Trophoblast cell (in vitro differentiated cells and primary cell): ENCODE data around the gene LAMA3.

Experiments used
- DNase-seq, 2 donors: peaks; one replicate each; pipeline ENCODE4 v3.0.0-alpha.2; 2016
- H2AFZ ChIP-seq: 2 replicates; pipeline ENCODE4 v1.6.1; 2013; ENCODE audit warnings: low read length, moderate library complexity, mild to moderate bottlenecking; ENCODE audit not compliant: insufficient read depth, poor library complexity
- H2AK5ac ChIP-seq: 2 replicates; pipeline ENCODE4 v1.6.1; 2013; ENCODE audit warnings: mild to moderate bottlenecking, low read length
- H2BK120ac ChIP-seq: 2 replicates; pipeline ENCODE4 v1.6.1; 2013; ENCODE audit warnings: low read length, mild to moderate bottlenecking, moderate library complexity; ENCODE audit not compliant: insufficient read depth, poor library complexity
- H2BK12ac ChIP-seq: 2 replicates; pipeline ENCODE4 v1.6.1; 2013; ENCODE audit warnings: mild to moderate bottlenecking, low read length, moderate library complexity
- H2BK5ac ChIP-seq: 2 replicates; pipeline ENCODE4 v1.6.1; 2013; ENCODE audit warnings: low read length, low read depth, moderate library complexity, mild to moderate bottlenecking; ENCODE audit not compliant: poor library complexity
- H3K14ac ChIP-seq: 2 replicates; pipeline ENCODE4 v1.6.1; 2013; ENCODE audit warnings: mild to moderate bottlenecking, low read length
- H3K18ac ChIP-seq: 2 replicates; pipeline ENCODE4 v1.6.1; 2013; ENCODE audit warnings: mild to moderate bottlenecking, low read length
- H3K23ac ChIP-seq: 2 replicates; pipeline ENCODE4 v1.6.1; 2013; ENCODE audit warnings: low read length
- H3K27ac ChIP-seq: 2 replicates; pipeline ENCODE4 v1.5.1; 2013; ENCODE audit warnings: low read depth, mild to moderate bottlenecking, inconsistent platforms, low read length, moderate library complexity
- H3K27me3 ChIP-seq: 2 replicates; pipeline ENCODE4 v1.6.1; 2013; ENCODE audit warnings: inconsistent platforms, mild to moderate bottlenecking, low read length, moderate library complexity; ENCODE audit not compliant: insufficient read depth
- H3K36me3 ChIP-seq, 2 experiments: 1 replicate in 1 of 2; 2 replicates in 1 of 2; pipeline ENCODE4 v1.6.1; 2013; ENCODE audit warnings: low read length in 2 of 2, mild to moderate bottlenecking in 2 of 2, moderate library complexity in 1 of 2; ENCODE audit not compliant: insufficient read depth in 2 of 2, control insufficient read depth in 1 of 2
- H3K4ac ChIP-seq: 2 replicates; pipeline ENCODE4 v1.6.1; 2013; ENCODE audit warnings: low read depth, mild to moderate bottlenecking, low read length, moderate library complexity
- H3K4me1 ChIP-seq, 2 experiments: 1 replicate in 1 of 2; 2 replicates in 1 of 2; pipeline ENCODE4 v1.6.1; 2013; ENCODE audit warnings: low read length in 2 of 2, mild to moderate bottlenecking in 2 of 2, moderate library complexity in 1 of 2; ENCODE audit not compliant: insufficient read depth in 2 of 2, control insufficient read depth in 1 of 2
- H3K4me2 ChIP-seq: 2 replicates; pipeline ENCODE4 v1.6.1; 2013; ENCODE audit warnings: inconsistent platforms, mild to moderate bottlenecking, low read length, moderate library complexity
- H3K4me3 ChIP-seq: 2 replicates; pipeline ENCODE4 v1.5.1; 2013; ENCODE audit warnings: mild to moderate bottlenecking, low read depth, low read length, inconsistent platforms
- H3K79me1 ChIP-seq: one replicate; pipeline ENCODE4 v1.6.1; 2013; ENCODE audit warnings: low read length
- H3K79me2 ChIP-seq: 2 replicates; pipeline ENCODE4 v1.6.1; 2013; ENCODE audit warnings: low read length, mild to moderate bottlenecking; ENCODE audit not compliant: control insufficient read depth, insufficient read depth, poor library complexity
- H3K9ac ChIP-seq: 2 replicates; pipeline ENCODE4 v1.6.1; 2013; ENCODE audit warnings: mild to moderate bottlenecking, low read length
- H3K9me3 ChIP-seq: 2 replicates; pipeline ENCODE4 v1.6.1; 2013; ENCODE audit warnings: low read depth, mild to moderate bottlenecking, control low read depth, inconsistent platforms, low read length; ENCODE audit not compliant: insufficient read depth
- H4K12ac ChIP-seq: 2 replicates; pipeline ENCODE4 v1.6.1; 2013; ENCODE audit warnings: low read depth, mild to moderate bottlenecking, low read length, moderate library complexity
- H4K8ac ChIP-seq: 2 replicates; pipeline ENCODE4 v1.6.1; 2013; ENCODE audit warnings: low read depth, mild to moderate bottlenecking, low read length, moderate library complexity
- H4K91ac ChIP-seq: one replicate; pipeline ENCODE4 v1.6.1; 2013; ENCODE audit warnings: low read depth, mild to moderate bottlenecking, low read length, moderate library complexity
- WGBS: extraction: QIAGEN DNeasy Blood & Tissue Kit; methylation state at CpG from one replicate; pipeline ENCODE4 v1.1.7; 2013; ENCODE audit warnings: missing lambda C conversion rate; ENCODE audit not compliant: insufficient read length, insufficient coverage; ENCODE audit errors: extremely low coverage; 5-methylcytosine and 5-hydroxymethylcytosine counted together

The LAMA3 gene

DNA sequence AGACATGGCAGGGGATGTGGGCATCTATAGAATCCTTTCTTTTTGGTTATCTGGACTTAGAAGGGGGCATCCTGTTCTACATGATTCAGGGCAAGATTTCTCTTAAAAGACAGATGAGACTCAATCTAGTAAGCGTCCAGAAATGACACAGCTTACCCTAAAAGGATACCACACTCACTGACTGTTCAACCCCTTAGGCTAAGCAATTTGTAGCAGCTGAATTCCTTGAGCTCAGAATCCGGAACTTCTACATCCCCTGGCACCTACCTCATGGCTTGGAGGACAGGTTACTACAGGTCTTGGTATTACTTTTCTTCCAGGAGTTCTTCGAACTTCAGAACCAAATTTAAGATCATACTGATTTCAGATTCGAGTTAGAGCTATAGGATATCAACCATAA lies 138.4 kb downstream of the LAMA3 start:
- H3K4me3 ChIP-seq = no peak overlapping the region
- H2BK12ac ChIP-seq = no peak overlapping the region
- no peak overlapping the region for H2BK120ac ChIP-seq
- no CpG with 5 or more reads among the region's 4 CpGs for WGBS
- peak; percentile 91 to 98 for DNase-seq
- H2AFZ ChIP-seq = no peak overlapping the region
- H2BK5ac ChIP-seq = no peak overlapping the region
- no peak overlapping the region for H3K23ac ChIP-seq
- no peaks in the 10 kb centered on the region for H3K79me1 ChIP-seq
- no peak overlapping the region for H4K12ac ChIP-seq
- no peak overlapping the region for H3K9ac ChIP-seq
- no peaks in the 10 kb centered on the region for H3K36me3 ChIP-seq
- no peaks in the 10 kb centered on the region for H3K9me3 ChIP-seq
- no peak overlapping the region for H3K14ac ChIP-seq
- H3K18ac ChIP-seq = no peak overlapping the region
- H2AK5ac ChIP-seq = no peak overlapping the region
- no peak overlapping the region for H3K27ac ChIP-seq
- no peak overlapping the region for H4K8ac ChIP-seq
- H3K4me1 ChIP-seq = peaks cover 0 to 3% of the 10 kb centered on the region in 2 experiments
- H3K27me3 ChIP-seq = no peaks in the 10 kb centered on the region
- H3K4me2 ChIP-seq = no peak overlapping the region
- no peak overlapping the region for H3K4ac ChIP-seq
- H3K79me2 ChIP-seq = no peaks in the 10 kb centered on the region
- H4K91ac ChIP-seq = no peak overlapping the region

DNA sequence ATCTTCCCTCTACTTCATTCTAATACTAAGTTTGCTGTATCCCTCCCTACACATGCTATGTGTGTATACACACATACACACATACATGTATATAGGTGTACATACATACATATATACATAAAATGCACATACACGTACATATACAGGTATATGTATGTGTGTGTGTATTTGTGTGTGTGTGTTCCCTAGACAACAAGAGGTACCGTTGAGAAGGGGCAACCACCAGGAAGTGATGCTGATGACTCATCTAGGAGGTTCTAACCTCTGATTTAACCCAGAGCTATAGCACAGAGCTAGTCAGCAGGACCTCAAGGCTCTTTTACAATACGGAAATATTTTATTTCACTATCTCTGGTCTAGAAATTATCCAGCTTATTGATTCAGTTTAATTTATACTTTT lies 139.2 kb downstream of the LAMA3 start:
- H4K91ac ChIP-seq = no peak overlapping the region

DNA sequence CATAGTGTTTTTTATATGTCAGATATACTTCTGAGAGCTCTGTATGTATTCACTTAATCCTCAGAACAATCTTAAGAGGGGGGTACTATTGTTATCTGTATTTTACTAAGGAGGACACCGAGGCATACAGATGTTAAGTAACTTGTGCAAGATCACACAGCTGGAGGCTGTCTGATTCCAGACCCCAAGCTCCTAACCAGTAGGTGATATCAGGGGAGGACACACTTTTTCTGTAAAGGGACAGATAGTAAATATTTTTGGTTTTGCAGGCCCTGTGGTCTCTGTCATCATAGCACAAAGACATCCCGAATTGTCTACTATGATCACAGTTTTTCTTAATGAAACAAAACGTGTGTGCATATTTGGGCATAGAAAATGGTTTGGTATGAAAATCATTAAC lies 143.7 kb downstream of the LAMA3 start:
- no CpG with 5 or more reads among the region's 3 CpGs for WGBS

More for the DNA sequence above, 139.2 kb downstream of the LAMA3 start:
- no peak overlapping the region for H2BK5ac ChIP-seq
- H3K4ac ChIP-seq = no peak overlapping the region
- H3K27ac ChIP-seq = no peak overlapping the region
- no peaks in the 10 kb centered on the region for H3K27me3 ChIP-seq
- no peak overlapping the region for H2BK12ac ChIP-seq
- no peaks in the 10 kb centered on the region for H3K36me3 ChIP-seq
- H4K8ac ChIP-seq = no peak overlapping the region
- H2AFZ ChIP-seq = no peak overlapping the region
- no peaks in the 10 kb centered on the region for H3K79me2 ChIP-seq
- no peak overlapping the region for H3K4me2 ChIP-seq
- WGBS = no CpG with 5 or more reads among the region's 3 CpGs
- no peaks in the 10 kb centered on the region for H3K4me1 ChIP-seq
- DNase-seq = peak; percentile 15 to 69
- no peak overlapping the region for H3K23ac ChIP-seq
- no peak overlapping the region for H2AK5ac ChIP-seq
- no peaks in the 10 kb centered on the region for H3K79me1 ChIP-seq
- H3K9me3 ChIP-seq = no peaks in the 10 kb centered on the region
- H3K9ac ChIP-seq = no peak overlapping the region
- no peak overlapping the region for H3K18ac ChIP-seq
- no peak overlapping the region for H4K12ac ChIP-seq
- H2BK120ac ChIP-seq = no peak overlapping the region
- H3K4me3 ChIP-seq = no peak overlapping the region
- H3K14ac ChIP-seq = no peak overlapping the region

DNA sequence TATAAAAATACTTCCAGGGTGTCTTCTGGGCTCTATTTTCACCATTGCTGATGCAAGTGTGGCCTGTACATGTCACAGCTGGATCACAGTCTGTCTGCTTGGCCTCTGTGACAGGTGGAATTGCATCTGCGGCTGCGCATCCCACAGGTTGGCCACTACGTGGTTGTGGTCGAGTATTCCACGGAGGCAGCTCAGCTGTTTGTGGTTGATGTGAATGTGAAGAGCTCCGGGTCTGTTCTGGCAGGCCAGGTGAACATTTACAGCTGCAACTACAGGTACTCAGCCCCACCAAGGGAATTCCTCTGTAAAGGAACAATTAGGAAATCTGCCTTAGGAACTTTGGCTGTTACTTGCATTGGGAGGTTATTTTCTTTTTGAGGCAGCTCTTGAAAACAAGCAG lies 144.5 kb downstream of the LAMA3 start:
- no peak overlapping the region for H4K91ac ChIP-seq
- H3K18ac ChIP-seq = no peak overlapping the region
- no CpG with 5 or more reads among the region's 6 CpGs for WGBS
- H4K8ac ChIP-seq = no peak overlapping the region
- H3K23ac ChIP-seq = no peak overlapping the region
- H2AK5ac ChIP-seq = no peak overlapping the region
- no peak overlapping the region for H4K12ac ChIP-seq
- no peak overlapping the region for H2AFZ ChIP-seq
- peak; percentile 65 to 75 for DNase-seq
- no peaks in the 10 kb centered on the region for H3K9me3 ChIP-seq
- no peak overlapping the region for H3K4me3 ChIP-seq
- no peak overlapping the region for H3K27ac ChIP-seq
- H3K79me2 ChIP-seq = no peaks in the 10 kb centered on the region
- H2BK120ac ChIP-seq = no peak overlapping the region
- H3K14ac ChIP-seq = no peak overlapping the region
- no peaks in the 10 kb centered on the region for H3K36me3 ChIP-seq
- H2BK5ac ChIP-seq = no peak overlapping the region
- H3K79me1 ChIP-seq = no peaks in the 10 kb centered on the region
- no peaks in the 10 kb centered on the region for H3K27me3 ChIP-seq
- no peaks in the 10 kb centered on the region for H3K4me1 ChIP-seq
- H2BK12ac ChIP-seq = no peak overlapping the region
- no peak overlapping the region for H3K9ac ChIP-seq
- no peak overlapping the region for H3K4ac ChIP-seq
- no peak overlapping the region for H3K4me2 ChIP-seq

More for the DNA sequence above, 143.7 kb downstream of the LAMA3 start:
- Histone ChIP-seq H3K36me3 (no peaks in the 10 kb centered on the region), H3K27ac (no peak overlapping the region), H3K4ac (no peak overlapping the region), H2BK120ac (no peak overlapping the region), H3K14ac (no peak overlapping the region), H4K12ac (no peak overlapping the region), H3K79me1 (no peaks in the 10 kb centered on the region), H3K79me2 (no peaks in the 10 kb centered on the region), H3K9me3 (no peaks in the 10 kb centered on the region), H2BK12ac (no peak overlapping the region), H3K9ac (no peak overlapping the region), H4K8ac (no peak overlapping the region), H3K4me3 (no peak overlapping the region), H3K4me1 (no peaks in the 10 kb centered on the region), H3K4me2 (no peak overlapping the region), H3K18ac (no peak overlapping the region), H3K27me3 (no peaks in the 10 kb centered on the region), H4K91ac (no peak overlapping the region), H2AK5ac (no peak overlapping the region), H3K23ac (no peak overlapping the region), H2BK5ac (no peak overlapping the region), H2AFZ (no peak overlapping the region)
- DNase-seq = no peak
